Tibial nerve (tissue), 4 donors: ENCODE results near the gene SLC38A3. TPM values are rescaled to one million over a fixed set of nuclear protein-coding genes. Genes with fewer than 3 reads are reported as not detected.

Source experiments
- DNase-seq, 2 donors: peaks; one replicate each; pipeline ENCODE4 v3.0.0-alpha.2; 2019; ENCODE audit warnings: low spot score in 2 of 2
- H3K27ac ChIP-seq, 4 donors: fragments of 200-600 bp; sonication (generic) in 3 of 4; one replicate each; pipeline ENCODE4 v1.5.1; 2017 to 2019; ENCODE audit warnings: mild to moderate bottlenecking in 1 of 4
- H3K27me3 ChIP-seq, 2 donors: fragments of 200-600 bp; sonication (generic) in 1 of 2; one replicate each; pipeline versions ENCODE4 v1.5.1 to v1.6.0; 2017 to 2019
- H3K36me3 ChIP-seq, 3 donors: fragments of 200-600 bp; sonication (generic); one replicate each; pipeline ENCODE4 v1.5.1; 2018 to 2019
- H3K4me1 ChIP-seq, 4 donors: fragments of 200-600 bp; sonication (generic) in 3 of 4; one replicate each; pipeline ENCODE4 v1.5.1; 2017 to 2019
- H3K4me3 ChIP-seq, 4 donors: fragments of 200-600 bp; sonication (generic) in 3 of 4; one replicate each; pipeline ENCODE4 v1.5.1; 2017 to 2019; ENCODE audit warnings: mild to moderate bottlenecking in 1 of 4, moderate library complexity in 1 of 4
- H3K9me3 ChIP-seq, 4 donors: fragments of 200-600 bp; sonication (generic) in 3 of 4; one replicate each; pipeline ENCODE4 v1.5.1; 2017 to 2019
- CTCF ChIP-seq, 5 experiments: fragments of 200-600 bp in 3 of 5; fragments of 450-650 bp in 2 of 5; sonication (generic) in 3 of 5; IDR thresholded peaks; one replicate each; pipeline ENCODE4 v1.5.1; 2016 to 2019; ENCODE audit warnings: antibody characterized with exemption in 5 of 5, mild to moderate bottlenecking in 3 of 5, moderate library complexity in 2 of 5
- EP300 ChIP-seq, 2 donors: sonication (generic); formaldehyde crosslinking; IDR thresholded peaks; one replicate each; pipeline ENCODE4 v1.6.1; 2017; ENCODE audit warnings: antibody characterized with exemption in 2 of 2, mild to moderate bottlenecking in 1 of 2
- POLR2A ChIP-seq, 2 donors: fragments of 450-650 bp; IDR thresholded peaks; one replicate each; pipeline ENCODE4 v1.6.1; 2017; ENCODE audit warnings: antibody characterized with exemption in 2 of 2, mild to moderate bottlenecking in 2 of 2, moderate library complexity in 2 of 2
- WGBS, 2 donors: methylation state at CpG; one replicate each; pipeline ENCODE4 v1.1.5; 2018; 5-methylcytosine and 5-hydroxymethylcytosine counted together
- total RNA-seq, 4 donors: library from RNA; depleted of rRNA; stranded (reverse); fragments of >200 nt; gene quantifications; one replicate each; pipeline ENCODE4 v1.1.0, GENCODE V29; 2016

Gene SLC38A3
- total RNA-seq, 4 donors from 2014 or later, result 0.21 to 8.1 (median 1.5) TPM

GRCh38 chr3:50181985-50182384 is 23.1 kb upstream of the SLC38A3 start:
- no peak overlapping the region for H3K27ac ChIP-seq
- DNase-seq, result no peak
- no peaks in the 10 kb centered on the region for H3K27me3 ChIP-seq
- no peak overlapping the region for H3K4me3 ChIP-seq
- H3K4me1 ChIP-seq, result peaks cover 0 to 7% (median 2%) of the 10 kb centered on the region in 4 donors
- no peaks in the 10 kb centered on the region for H3K9me3 ChIP-seq
- H3K36me3 ChIP-seq, result no peaks in the 10 kb centered on the region
- TF ChIP-seq CTCF (IDR thresholded peaks at IDR 0.05), result no peak
- TF ChIP-seq EP300 (IDR thresholded peaks at IDR 0.05), result no peak
- TF ChIP-seq POLR2A (IDR thresholded peaks at IDR 0.05), result no peak
- WGBS, 2 donors, result 93 to 96% methylated on average over 5 of the region's 5 CpGs

- 77 to 87% methylated on average over 19 to 26 of the region's 26 CpGs for WGBS, 2 donors
- TF ChIP-seq CTCF (IDR thresholded peaks at IDR 0.05) (no peak), EP300 (IDR thresholded peaks at IDR 0.05) (no peak), POLR2A (IDR thresholded peaks at IDR 0.05) (no peak)
Measured at GRCh38 chr3:50182533-50183099, 22.5 kb upstream of the SLC38A3 start.

GRCh38 chr3:50183755-50184154 is 21.3 kb upstream of the SLC38A3 start:
- Histone ChIP-seq H3K4me3 (no peak overlapping the region), H3K36me3 (no peaks in the 10 kb centered on the region), H3K9me3 (no peaks in the 10 kb centered on the region), H3K4me1 (no peaks in the 10 kb centered on the region), H3K27me3 (no peaks in the 10 kb centered on the region), H3K27ac (no peak overlapping the region)
- TF ChIP-seq CTCF (IDR thresholded peaks at IDR 0.05) (no peak), POLR2A (IDR thresholded peaks at IDR 0.05) (no peak), EP300 (IDR thresholded peaks at IDR 0.05) (no peak)
- 81 to 90% methylated on average over 6 of the region's 6 CpGs for WGBS, 2 donors
- DNase-seq, result no peak

More at GRCh38 chr3:50182533-50183099, 22.5 kb upstream of the SLC38A3 start:
- H3K36me3 ChIP-seq, result no peaks in the 10 kb centered on the region
- H3K4me3 ChIP-seq, result no peak overlapping the region
- no peak overlapping the region for H3K27ac ChIP-seq
- peaks cover 0 to under 1% (median 0%) of the 10 kb centered on the region in 4 donors for H3K4me1 ChIP-seq
- DNase-seq, result no peak
- H3K9me3 ChIP-seq, result no peaks in the 10 kb centered on the region
- no peaks in the 10 kb centered on the region for H3K27me3 ChIP-seq

- WGBS, 2 donors, result 85 to 93% methylated on average over 6 to 21 of the region's 21 CpGs
- Histone ChIP-seq H3K4me3 (no peak overlapping the region), H3K27me3 (no peaks in the 10 kb centered on the region), H3K4me1 (no peaks in the 10 kb centered on the region), H3K36me3 (no peaks in the 10 kb centered on the region), H3K27ac (no peak overlapping the region), H3K9me3 (no peaks in the 10 kb centered on the region)
- no peak for TF ChIP-seq EP300 (IDR thresholded peaks at IDR 0.05)
- TF ChIP-seq POLR2A (IDR thresholded peaks at IDR 0.05), result no peak
- TF ChIP-seq CTCF (IDR thresholded peaks at IDR 0.05), result no peak
- no peak for DNase-seq
Measured at GRCh38 chr3:50184242-50184978, 20.7 kb upstream of the SLC38A3 start.

- 100% methylated on average over 4 of the region's 4 CpGs; no CpG with 5 or more reads in 1 of the 2 donors for WGBS, 2 donors
- Histone ChIP-seq H3K4me3 (no peak overlapping the region), H3K9me3 (no peaks in the 10 kb centered on the region), H3K4me1 (no peaks in the 10 kb centered on the region), H3K36me3 (no peaks in the 10 kb centered on the region), H3K27me3 (no peaks in the 10 kb centered on the region), H3K27ac (no peak overlapping the region)
- no peak for DNase-seq
- TF ChIP-seq EP300 (IDR thresholded peaks at IDR 0.05) (no peak), POLR2A (IDR thresholded peaks at IDR 0.05) (no peak), CTCF (IDR thresholded peaks at IDR 0.05) (no peak)
Measured at GRCh38 chr3:50185230-50185629, 19.8 kb upstream of the SLC38A3 start.
